Psoas muscle (tissue), 8 donors: ENCODE results near the gene MYCN. TPM values are rescaled to one million over a fixed set of nuclear protein-coding genes. Genes with fewer than 3 reads are reported as not detected.
"Not testable (repeated sequence)": the region's sequence is repeated elsewhere in the genome, so short reads cannot be mapped to it uniquely, and the experiment has no call there.

Experiments used
- ATAC-seq, 4 donors: fragments of 200-7000 bp; cut with Tn5 transposase; one replicate each; pipeline ENCODE4 v1.9.1; 2020; ENCODE audit warnings: moderate library complexity in 3 of 4, mild to moderate bottlenecking in 2 of 4
- DNase-seq, 2 donors: peaks; one replicate each; pipeline ENCODE4 v3.0.0-alpha.2; 2020
- H3K27ac ChIP-seq: fragments of 200-600 bp; one replicate; pipeline ENCODE4 v1.8.0; 2022
- H3K27me3 ChIP-seq, 3 donors: fragments of 200-600 bp in 1 of 3; one replicate each; pipeline versions ENCODE4 v1.6.1 to v1.8.0; 2013 to 2022; ENCODE audit warnings: low read length in 2 of 3, mild to moderate bottlenecking in 2 of 3, moderate library complexity in 1 of 3; ENCODE audit not compliant: insufficient read depth in 3 of 3
- H3K36me3 ChIP-seq, 2 donors: fragments of 200-600 bp in 1 of 2; one replicate each; pipeline versions ENCODE4 v1.6.1 to v1.8.0; 2013 to 2022; ENCODE audit warnings: low read depth in 1 of 2, mild to moderate bottlenecking in 1 of 2, moderate library complexity in 1 of 2; ENCODE audit not compliant: insufficient read depth in 1 of 2
- H3K4me1 ChIP-seq: fragments of 200-600 bp; one replicate; pipeline ENCODE4 v1.8.0; 2022
- H3K4me3 ChIP-seq: fragments of 200-600 bp; one replicate; pipeline ENCODE4 v1.8.0; 2022; ENCODE audit warnings: mild to moderate bottlenecking
- H3K9me3 ChIP-seq: fragments of 200-600 bp; one replicate; pipeline ENCODE4 v1.8.0; 2022
- CTCF ChIP-seq: fragments of 200-600 bp; IDR thresholded peaks from one replicate; pipeline ENCODE4 v1.8.0; 2022; ENCODE audit warnings: antibody characterized with exemption
- WGBS, 3 donors: extraction: QIAGEN DNeasy Blood & Tissue Kit; methylation state at CpG; one replicate each; pipeline versions ENCODE4 v1.1.6 to v1.1.7; 2013; 5-methylcytosine and 5-hydroxymethylcytosine counted together
- intact Hi-C, 2 donors: fragments of 100-400 bp; cut with DNase I; formaldehyde crosslinking; loops; one replicate each; pipeline versions ENCODE4 v1.11.0 to v1.14.2; 2022
- polyA plus RNA-seq, 3 donors: library from polyadenylated mRNA; stranded (reverse); fragments of 200-250 nt; gene quantifications; one replicate each; pipeline ENCODE4 v1.2.3, GENCODE V29; 2013
- total RNA-seq, 4 donors: library from RNA; stranded (reverse); fragmentation: NEBNext Ultra II Directional in 2 of 4; extraction: Animal tissue kit (Norgen Biotek cat#: 25700) in 2 of 4; gene quantifications; one replicate each; pipeline versions ENCODE4 v1.2.1 to v1.2.4, GENCODE V29; 2021 to 2023
- donor health status: healthy with polysubstance abuse.
- donor health status: DM: no; HTN: no; CAD: no; lungs with moderate emphysema.
- donor health status: Bipolar disorder and iron deficiency.
- donor health status: healthy.
- donor health status: DM: yes; HTN: yes; CAD: no.
- donor health status: DM: no; HTN: no; CAD: no.
- donor health status: DM: no; HTN: no; CAD: no.
- donor health status: DM: yes; HTN: yes; CAD: no.

Gene MYCN
- total and polyA plus RNA-seq, 7 donors: 0.10 to 0.36 (median 0.25) TPM

GRCh38 chr2:15923597-15923996 is 16.8 kb upstream of the MYCN start:
- WGBS, 3 donors: 84 to 86% (median 84%) methylated on average over 4 of the region's 4 CpGs
- ATAC-seq (no peak), DNase-seq (no peak)
- H3K27ac ChIP-seq: no peak overlapping the region
- no peaks in the 10 kb centered on the region for H3K9me3 ChIP-seq
- no peak for TF ChIP-seq CTCF
- H3K4me3 ChIP-seq: no peak overlapping the region
- intact Hi-C loops: no loop called here
- H3K4me1 ChIP-seq: no peaks in the 10 kb centered on the region
- H3K27me3 ChIP-seq: no peaks in the 10 kb centered on the region
- H3K36me3 ChIP-seq: no peaks in the 10 kb centered on the region

- ATAC-seq (no peak), DNase-seq (no peak)
- intact Hi-C loops: no loop called here
- H3K4me3 ChIP-seq: no peak overlapping the region
- WGBS, 3 donors: 72 to 81% (median 73%) methylated on average over 3 of the region's 3 CpGs
- no peaks in the 10 kb centered on the region for H3K9me3 ChIP-seq
- H3K4me1 ChIP-seq: no peaks in the 10 kb centered on the region
- H3K36me3 ChIP-seq: no peaks in the 10 kb centered on the region
- H3K27me3 ChIP-seq: no peaks in the 10 kb centered on the region
- no peak for TF ChIP-seq CTCF
- H3K27ac ChIP-seq: no peak overlapping the region
Measured at GRCh38 chr2:15925819-15926218, 14.5 kb upstream of the MYCN start.

GRCh38 chr2:15926252-15926651 is 14.1 kb upstream of the MYCN start:
- H3K9me3 ChIP-seq: no peaks in the 10 kb centered on the region
- WGBS, 3 donors: 94 to 97% (median 95%) methylated on average over 7 of the region's 7 CpGs
- no peak for ATAC-seq
- no peak for TF ChIP-seq CTCF
- intact Hi-C loops: no loop called here
- no peaks in the 10 kb centered on the region for H3K4me1 ChIP-seq
- H3K4me3 ChIP-seq: no peak overlapping the region
- no peak overlapping the region for H3K27ac ChIP-seq
- no peaks in the 10 kb centered on the region for H3K27me3 ChIP-seq
- no peaks in the 10 kb centered on the region for H3K36me3 ChIP-seq
- DNase-seq: no peak

GRCh38 chr2:15927551-15928218 is 12.7 kb upstream of the MYCN start:
- intact Hi-C loops: no loop called here
- WGBS, 3 donors: 71 to 83% (median 77%) methylated on average over 11 of the region's 11 CpGs

GRCh38 chr2:15929008-15929407 is 11.3 kb upstream of the MYCN start:
- DNase-seq, ATAC-seq, H3K27me3 ChIP-seq, H3K9me3 ChIP-seq, H3K27ac ChIP-seq, H3K4me3 ChIP-seq, H3K36me3 ChIP-seq, H3K4me1 ChIP-seq, intact Hi-C loops: not testable (repeated sequence)
- WGBS, 3 donors: 70 to 78% (median 77%) methylated on average over 3 of the region's 3 CpGs

More at GRCh38 chr2:15927551-15928218, 12.7 kb upstream of the MYCN start:
- H3K27ac ChIP-seq: no peak overlapping the region
- no peaks in the 10 kb centered on the region for H3K36me3 ChIP-seq
- ATAC-seq (no peak), DNase-seq (no peak)
- no peak overlapping the region for H3K4me3 ChIP-seq
- TF ChIP-seq CTCF: no peak
- H3K9me3 ChIP-seq: no peaks in the 10 kb centered on the region
- no peaks in the 10 kb centered on the region for H3K27me3 ChIP-seq
- no peaks in the 10 kb centered on the region for H3K4me1 ChIP-seq
